SJCRH30 (cell line): ENCODE data around the gene DNAH10. TPM values are rescaled to one million over a fixed set of nuclear protein-coding genes. Genes with fewer than 3 reads are reported as not detected.

ENCODE experiments used
- DNase-seq, 2 experiments: peaks; one replicate each; pipeline ENCODE4 v3.0.0-alpha.2; 2015 to 2020
- H3K27ac ChIP-seq: fragments of 250-450 bp; sonication (Bioruptor Pico); 2 replicates; pipeline ENCODE4 v1.5.1; 2020; ENCODE audit warnings: mild to moderate bottlenecking, moderate library complexity
- H3K27me3 ChIP-seq: fragments of 250-450 bp; sonication (Bioruptor Pico); 2 replicates; pipeline ENCODE4 v1.5.1; 2020; ENCODE audit warnings: mild to moderate bottlenecking, moderate library complexity
- H3K36me3 ChIP-seq: fragments of 250-450 bp; sonication (Bioruptor Pico); 2 replicates; pipeline ENCODE4 v1.5.1; 2020; ENCODE audit warnings: mild to moderate bottlenecking, moderate library complexity
- H3K4me1 ChIP-seq: fragments of 250-450 bp; sonication (Bioruptor Pico); 2 replicates; pipeline ENCODE4 v1.5.1; 2020; ENCODE audit warnings: mild to moderate bottlenecking, moderate library complexity
- H3K4me3 ChIP-seq: fragments of 250-450 bp; sonication (Bioruptor Pico); 2 replicates; pipeline ENCODE4 v1.5.1; 2020; ENCODE audit warnings: mild to moderate bottlenecking, moderate library complexity
- H3K9me3 ChIP-seq: fragments of 250-450 bp; sonication (Bioruptor Pico); replicated peaks from 2 replicates; pipeline ENCODE4 v1.5.1; 2020; ENCODE audit warnings: mild to moderate bottlenecking, moderate library complexity
- total RNA-seq: library from RNA; depleted of rRNA; stranded (reverse); fragments of >200 nt; shearing (Covaris generic); gene quantifications from 2 replicates; pipeline ENCODE4 v1.2.3, GENCODE V29; 2014

DNAH10 gene
- total RNA-seq, 1 experiment from 2014 or later, result 5.6 TPM

- Histone ChIP-seq H3K27me3 (no peaks in the 10 kb centered on the region; the same call in 1 of the 2 replicates), H3K4me3 (no peak overlapping the region), H3K27ac (no peak overlapping the region), H3K36me3 (no peaks in the 10 kb centered on the region), H3K4me1 (no peaks in the 10 kb centered on the region), H3K9me3 (no peaks in the 10 kb centered on the region)
- no peak for DNase-seq
Observed at GRCh38 chr12:123886931-123887582, 125.0 kb downstream of the DNAH10 start.

DNA sequence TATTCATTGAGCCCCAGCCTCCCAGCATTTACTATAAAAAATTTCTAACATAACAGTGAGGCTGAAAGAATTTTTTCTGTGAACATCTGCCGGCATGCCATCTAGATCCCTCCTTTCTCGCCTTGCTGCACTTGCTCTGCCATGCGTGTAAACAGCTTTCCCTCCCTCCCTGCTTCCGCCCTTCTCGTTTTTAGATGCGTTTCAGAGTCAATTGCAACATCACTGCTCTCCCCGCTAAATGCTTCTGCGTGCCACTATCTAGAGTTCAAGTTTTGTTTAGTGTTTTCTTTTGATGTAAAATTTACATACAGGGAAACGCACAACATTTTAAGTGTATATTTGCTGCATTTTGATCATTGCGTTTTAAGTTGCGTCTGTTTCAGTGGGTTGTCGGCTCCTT lies 126.9 kb downstream of the DNAH10 start:
- Histone ChIP-seq H3K36me3 (no peaks in the 10 kb centered on the region), H3K27me3 (no peaks in the 10 kb centered on the region), H3K27ac (no peak overlapping the region), H3K4me1 (no peaks in the 10 kb centered on the region), H3K9me3 (no peaks in the 10 kb centered on the region), H3K4me3 (no peak overlapping the region)
- DNase-seq, result no peak

- H3K4me1 ChIP-seq, result no peaks in the 10 kb centered on the region
- DNase-seq, result no peak
- H3K36me3 ChIP-seq, result no peaks in the 10 kb centered on the region
- H3K9me3 ChIP-seq, result no peaks in the 10 kb centered on the region
- H3K4me3 ChIP-seq, result no peak overlapping the region
- H3K27ac ChIP-seq, result no peak overlapping the region
- H3K27me3 ChIP-seq, result no peaks in the 10 kb centered on the region
Observed at GRCh38 chr12:123889848-123890535, 127.9 kb downstream of the DNAH10 start.

GRCh38 chr12:123890536-123890902 lies 128.4 kb downstream of the DNAH10 start:
- no peak for DNase-seq
- H3K27ac ChIP-seq, result no peak overlapping the region
- H3K27me3 ChIP-seq, result no peaks in the 10 kb centered on the region
- no peaks in the 10 kb centered on the region for H3K36me3 ChIP-seq
- no peaks in the 10 kb centered on the region for H3K4me1 ChIP-seq
- no peaks in the 10 kb centered on the region for H3K9me3 ChIP-seq
- H3K4me3 ChIP-seq, result no peak overlapping the region

GRCh38 chr12:123891011-123891410 lies 128.9 kb downstream of the DNAH10 start:
- Histone ChIP-seq H3K4me3 (no peak overlapping the region), H3K27ac (no peak overlapping the region), H3K9me3 (no peaks in the 10 kb centered on the region), H3K27me3 (no peaks in the 10 kb centered on the region), H3K36me3 (no peaks in the 10 kb centered on the region), H3K4me1 (0 out of 2 replicates have a peak, but pooled peaks cover under 1% of the 10 kb centered on the region)
- no peak for DNase-seq

DNA sequence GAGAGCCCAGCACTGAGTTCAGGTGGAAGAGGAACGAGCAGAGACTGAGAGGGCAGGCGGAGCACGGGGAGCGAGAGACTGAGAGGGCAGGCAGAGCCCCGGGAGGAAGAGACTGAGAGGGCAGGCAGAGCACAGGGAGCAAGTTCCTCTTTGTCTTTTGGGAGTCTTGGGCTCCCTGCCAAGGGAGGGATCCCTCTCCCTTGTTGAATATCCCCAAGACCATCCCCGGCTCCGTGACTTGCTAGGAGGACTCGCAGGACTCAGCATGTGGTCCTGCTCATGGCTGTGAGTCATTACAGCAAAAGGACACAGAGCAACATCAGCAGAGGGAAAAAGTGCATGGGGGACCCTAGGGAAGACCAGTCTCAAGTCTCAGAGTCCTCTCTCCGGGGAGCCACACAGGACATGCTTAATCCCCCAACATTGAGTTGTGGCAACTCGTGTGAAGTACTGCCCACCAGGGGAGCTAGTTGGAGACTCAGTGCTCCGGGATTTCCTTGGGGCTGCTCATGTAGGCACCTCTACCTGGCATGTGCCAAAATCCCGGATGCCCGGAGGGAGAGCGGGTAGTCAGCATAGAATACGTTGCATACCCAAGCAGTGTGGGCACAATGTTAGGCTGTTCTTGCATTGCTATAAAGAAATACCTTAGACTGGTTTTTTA lies 129.5 kb downstream of the DNAH10 start:
- Histone ChIP-seq H3K36me3 (no peaks in the 10 kb centered on the region), H3K4me3 (no peak overlapping the region), H3K27ac (no peak overlapping the region), H3K4me1 (peaks cover 4% of the 10 kb centered on the region; the same call in 1 of the 2 replicates), H3K9me3 (no peaks in the 10 kb centered on the region), H3K27me3 (no peaks in the 10 kb centered on the region)
- DNase-seq, result no peak

DNA sequence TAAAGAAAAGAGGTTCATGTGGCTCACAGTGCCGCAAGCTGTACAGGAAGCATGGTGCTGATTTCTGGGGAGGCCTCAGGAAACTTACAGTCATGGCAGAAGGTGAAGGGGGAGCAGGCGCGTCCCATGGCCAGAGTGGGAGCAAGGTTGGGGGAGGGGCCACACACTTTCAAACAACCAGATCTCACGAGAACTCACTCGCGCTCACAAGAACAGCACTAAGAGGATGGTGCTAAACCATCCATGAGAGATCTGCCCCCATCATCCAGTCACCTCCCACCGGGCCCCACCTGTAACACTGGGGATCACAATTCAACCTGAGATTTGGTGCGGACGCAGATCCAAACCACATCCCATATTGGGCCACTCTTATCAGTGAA lies 130.1 kb downstream of the DNAH10 start:
- Histone ChIP-seq H3K27ac (no peak overlapping the region), H3K4me3 (no peak overlapping the region), H3K27me3 (no peaks in the 10 kb centered on the region), H3K4me1 (peaks cover 4% of the 10 kb centered on the region; the same call in 1 of the 2 replicates), H3K9me3 (no peaks in the 10 kb centered on the region), H3K36me3 (no peaks in the 10 kb centered on the region)
- no peak for DNase-seq

DNA sequence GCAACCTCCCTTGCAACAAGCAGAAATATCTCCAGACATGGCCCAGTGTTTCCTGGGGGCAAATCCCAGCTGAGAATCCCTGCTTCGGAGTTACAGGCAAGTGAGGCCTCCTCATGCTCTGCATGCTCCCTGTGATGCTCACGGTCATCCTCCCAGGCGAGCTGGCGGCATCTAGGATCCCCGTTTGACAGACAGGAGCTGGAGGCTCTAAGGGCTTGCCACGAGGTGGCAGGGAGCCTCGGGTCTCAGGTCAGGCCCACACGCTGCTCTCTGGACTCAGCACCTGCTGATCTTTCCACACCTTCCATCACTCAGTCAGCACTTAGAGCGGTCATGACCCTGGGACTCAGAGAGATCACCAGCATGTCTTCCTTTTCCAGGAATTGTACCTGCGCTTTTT lies 130.8 kb downstream of the DNAH10 start:
- no peaks in the 10 kb centered on the region for H3K27me3 ChIP-seq
- no peaks in the 10 kb centered on the region for H3K9me3 ChIP-seq
- H3K4me3 ChIP-seq, result no peak overlapping the region
- no peak overlapping the region for H3K27ac ChIP-seq
- no peaks in the 10 kb centered on the region for H3K36me3 ChIP-seq
- no peak for DNase-seq
- peaks cover 8% of the 10 kb centered on the region; the same call in 1 of the 2 replicates for H3K4me1 ChIP-seq

DNA sequence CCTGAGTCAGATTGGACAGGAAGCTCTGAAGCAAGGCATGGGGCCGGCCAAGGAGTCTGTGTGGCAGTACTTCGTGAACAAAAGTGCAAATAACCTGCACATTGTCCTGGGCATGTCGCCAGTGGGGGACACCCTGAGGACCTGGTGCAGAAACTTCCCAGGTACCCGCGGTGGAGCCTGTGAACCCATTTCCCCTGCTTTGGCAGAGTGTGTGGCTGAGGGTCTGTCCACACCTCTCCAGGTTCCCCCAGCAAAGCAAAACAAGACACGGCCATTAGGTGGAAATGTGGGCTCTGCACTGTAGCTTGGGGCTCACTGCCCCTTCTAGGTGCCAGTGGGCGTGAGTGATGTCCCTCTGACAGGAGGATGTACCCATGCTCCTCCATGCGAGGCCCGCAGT lies 131.2 kb downstream of the DNAH10 start:
- DNase-seq, result no peak
- Histone ChIP-seq H3K4me3 (no peak overlapping the region), H3K27ac (no peak overlapping the region), H3K9me3 (no peaks in the 10 kb centered on the region), H3K36me3 (no peaks in the 10 kb centered on the region), H3K4me1 (peaks cover 8% of the 10 kb centered on the region; the same call in 1 of the 2 replicates), H3K27me3 (no peaks in the 10 kb centered on the region)

- H3K4me1 ChIP-seq, result peaks cover 8% of the 10 kb centered on the region; the same call in 1 of the 2 replicates
- H3K27me3 ChIP-seq, result no peaks in the 10 kb centered on the region
- H3K27ac ChIP-seq, result no peak overlapping the region
- DNase-seq, result no peak
- H3K36me3 ChIP-seq, result no peaks in the 10 kb centered on the region
- no peak overlapping the region for H3K4me3 ChIP-seq
- no peaks in the 10 kb centered on the region for H3K9me3 ChIP-seq
Observed at GRCh38 chr12:123894823-123895345, 132.8 kb downstream of the DNAH10 start.

DNA sequence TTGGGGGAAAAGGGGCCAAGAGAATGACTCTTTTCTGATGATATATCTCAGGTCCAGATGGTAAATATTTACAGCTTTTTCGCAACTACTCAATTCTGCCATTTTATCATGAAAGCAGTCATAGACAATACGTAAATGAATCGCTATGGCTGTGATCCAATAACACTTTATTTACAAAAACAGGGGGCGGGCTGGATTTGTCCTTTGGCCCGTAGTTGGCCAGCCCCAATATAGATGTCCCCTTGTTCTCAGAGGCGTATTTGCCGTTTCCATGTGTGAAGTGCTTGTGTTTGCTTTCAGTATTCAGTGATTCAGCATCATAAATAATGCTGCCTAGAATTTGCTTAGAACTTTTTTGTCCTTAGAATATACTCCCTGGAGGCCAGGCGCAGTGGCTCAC lies 133.3 kb downstream of the DNAH10 start:
- H3K27me3 ChIP-seq, result no peaks in the 10 kb centered on the region
- H3K36me3 ChIP-seq, result no peaks in the 10 kb centered on the region
- no peak for DNase-seq
- no peak overlapping the region for H3K4me3 ChIP-seq
- H3K27ac ChIP-seq, result no peak overlapping the region
- H3K9me3 ChIP-seq, result no peaks in the 10 kb centered on the region
- H3K4me1 ChIP-seq, result peaks cover 8% of the 10 kb centered on the region; the same call in 1 of the 2 replicates

DNA sequence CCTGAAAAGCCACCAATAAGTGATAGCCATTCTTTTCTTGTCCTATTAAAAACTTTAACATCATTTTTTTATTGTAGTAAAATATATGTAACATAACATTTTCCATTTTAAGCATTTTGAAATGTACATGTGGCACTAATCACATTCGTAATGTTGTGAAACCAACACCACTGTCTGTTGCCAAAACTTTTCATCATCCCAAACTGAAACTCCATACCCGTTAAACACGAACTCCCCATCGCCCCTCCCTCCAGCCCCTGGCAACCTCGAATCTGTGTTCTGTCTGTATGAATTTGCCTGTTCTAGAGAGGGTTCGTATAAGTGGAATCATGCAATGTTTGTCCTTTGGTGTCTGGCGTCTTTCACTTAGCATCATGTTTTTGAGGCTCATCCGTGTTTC lies 134.7 kb downstream of the DNAH10 start:
- H3K27ac ChIP-seq, result peak overlapping the region; percentile 78
- H3K9me3 ChIP-seq, result no peaks in the 10 kb centered on the region
- H3K27me3 ChIP-seq, result no peaks in the 10 kb centered on the region
- peak; percentile 33 to 63 for DNase-seq
- peak overlapping the region; percentile 52 for H3K4me3 ChIP-seq
- H3K36me3 ChIP-seq, result no peaks in the 10 kb centered on the region
- H3K4me1 ChIP-seq, result peaks cover 8% of the 10 kb centered on the region

DNA sequence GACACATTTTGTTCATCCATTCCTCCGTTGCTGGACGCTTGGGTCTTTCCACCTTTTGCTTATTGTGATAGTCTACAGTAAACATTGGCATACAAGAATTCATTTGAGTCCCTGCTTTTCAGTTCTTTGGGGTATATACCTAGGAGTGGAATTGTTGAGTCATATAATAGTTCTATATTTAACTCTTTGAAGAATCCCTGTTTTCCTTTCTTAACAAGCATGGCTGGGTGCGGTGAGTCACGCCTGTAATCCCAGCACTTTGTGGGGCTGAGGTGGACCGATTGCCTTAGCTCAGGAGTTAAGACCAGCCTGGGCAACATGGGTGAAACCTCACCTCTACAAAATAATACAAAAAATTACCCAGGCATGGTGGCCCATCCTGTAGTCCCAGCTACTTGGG lies 135.1 kb downstream of the DNAH10 start:
- Histone ChIP-seq H3K4me1 (peaks cover 8% of the 10 kb centered on the region), H3K9me3 (no peaks in the 10 kb centered on the region), H3K36me3 (no peaks in the 10 kb centered on the region), H3K27ac (peak overlapping the region; percentile 78), H3K27me3 (no peaks in the 10 kb centered on the region), H3K4me3 (peak overlapping the region; percentile 52)
- DNase-seq, result peak; percentile 62 to 65

GRCh38 chr12:123898673-123899072 lies 136.6 kb downstream of the DNAH10 start:
- no peak for DNase-seq
- Histone ChIP-seq H3K27me3 (no peaks in the 10 kb centered on the region), H3K4me1 (peaks cover 8% of the 10 kb centered on the region)

DNA sequence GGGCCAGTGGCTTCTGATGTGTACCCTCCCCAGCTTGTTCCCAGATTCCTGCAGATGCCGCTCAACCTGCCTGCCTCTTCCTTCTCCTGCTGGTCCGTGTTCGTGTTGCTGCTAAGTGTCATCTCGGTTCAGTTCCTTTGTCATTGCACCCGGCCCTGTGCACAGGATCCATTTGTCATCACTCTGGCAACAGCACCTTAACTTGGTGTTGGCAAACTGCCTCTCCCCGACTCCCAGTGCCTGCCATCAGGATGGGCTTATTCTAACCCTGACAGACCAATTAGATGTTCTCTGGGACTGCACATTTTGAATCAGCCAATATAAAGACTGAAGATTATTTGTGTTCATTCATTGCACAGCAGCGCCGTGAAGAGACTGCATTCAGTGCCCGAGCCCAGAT lies 137.3 kb downstream of the DNAH10 start:
- no peak for DNase-seq
- Histone ChIP-seq H3K27ac (no peak overlapping the region), H3K36me3 (no peaks in the 10 kb centered on the region), H3K4me1 (peaks cover 8% of the 10 kb centered on the region), H3K27me3 (no peaks in the 10 kb centered on the region), H3K9me3 (no peaks in the 10 kb centered on the region), H3K4me3 (no peak overlapping the region)

More at GRCh38 chr12:123898673-123899072, 136.6 kb downstream of the DNAH10 start:
- Histone ChIP-seq H3K4me3 (no peak overlapping the region), H3K9me3 (no peaks in the 10 kb centered on the region), H3K36me3 (no peaks in the 10 kb centered on the region), H3K27ac (no peak overlapping the region)
